ENCODE measurements around the gene SULT1C2.

GRCh38 chr2:108260773-108261172 is 27.9 kb upstream of the SULT1C2 start:
- TF ChIP-seq, protein P1, sequence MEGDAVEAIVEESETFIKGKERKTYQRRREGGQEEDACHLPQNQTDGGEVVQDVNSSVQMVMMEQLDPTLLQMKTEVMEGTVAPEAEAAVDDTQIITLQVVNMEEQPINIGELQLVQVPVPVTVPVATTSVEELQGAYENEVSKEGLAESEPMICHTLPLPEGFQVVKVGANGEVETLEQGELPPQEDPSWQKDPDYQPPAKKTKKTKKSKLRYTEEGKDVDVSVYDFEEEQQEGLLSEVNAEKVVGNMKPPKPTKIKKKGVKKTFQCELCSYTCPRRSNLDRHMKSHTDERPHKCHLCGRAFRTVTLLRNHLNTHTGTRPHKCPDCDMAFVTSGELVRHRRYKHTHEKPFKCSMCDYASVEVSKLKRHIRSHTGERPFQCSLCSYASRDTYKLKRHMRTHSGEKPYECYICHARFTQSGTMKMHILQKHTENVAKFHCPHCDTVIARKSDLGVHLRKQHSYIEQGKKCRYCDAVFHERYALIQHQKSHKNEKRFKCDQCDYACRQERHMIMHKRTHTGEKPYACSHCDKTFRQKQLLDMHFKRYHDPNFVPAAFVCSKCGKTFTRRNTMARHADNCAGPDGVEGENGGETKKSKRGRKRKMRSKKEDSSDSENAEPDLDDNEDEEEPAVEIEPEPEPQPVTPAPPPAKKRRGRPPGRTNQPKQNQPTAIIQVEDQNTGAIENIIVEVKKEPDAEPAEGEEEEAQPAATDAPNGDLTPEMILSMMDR (IDR thresholded peaks at IDR 0.05; ENCODE audit: insufficient read depth, low read depth, low read length), result no peak
- no peak for TF ChIP-seq EZH2 (IDR thresholded peaks at IDR 0.05; ENCODE audit: insufficient read depth, low read length)

Data from astrocyte (in vitro differentiated cells and primary cell).